Measurements from ENCODE around the gene ADARB2.

Gene ADARB2

GRCh38 chr10:1521741-1522140, 215.6 kb downstream of the ADARB2 start:
- no peak for DNase-seq (ENCODE audit: low read depth)

DNA sequence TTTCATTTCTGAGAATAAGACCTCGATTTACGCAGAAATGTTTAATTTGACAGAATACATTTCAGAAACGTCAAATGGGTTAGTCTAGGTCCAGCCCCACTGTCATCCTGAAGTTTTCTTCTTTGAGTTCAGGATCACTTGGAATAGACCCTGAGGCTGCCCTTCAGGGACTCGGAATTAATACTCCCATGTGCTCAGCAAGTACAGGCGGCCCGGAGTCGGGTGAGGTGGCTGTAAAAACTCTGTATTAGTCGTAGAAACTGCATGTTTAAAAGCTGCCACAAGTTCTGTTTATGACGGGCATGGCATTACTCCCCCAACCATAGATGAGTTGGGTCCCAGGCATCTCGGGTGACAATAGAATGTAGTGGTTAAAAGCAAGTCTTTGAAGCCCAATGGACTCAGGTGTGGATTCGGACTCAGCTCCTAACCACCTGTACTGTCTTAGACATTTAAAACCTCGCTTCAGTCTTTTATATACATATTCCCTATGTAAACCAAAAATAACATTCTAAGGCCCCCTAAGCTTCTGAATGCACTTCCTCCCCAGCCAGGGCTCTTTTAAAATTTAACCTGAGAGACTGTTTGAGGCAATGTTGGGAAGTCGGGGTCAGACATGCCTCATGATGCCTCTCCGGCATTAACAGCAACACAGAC, 216.3 kb downstream of the ADARB2 start:
- DNase-seq (ENCODE audit: low read depth), result no peak

GRCh38 chr10:1519391-1519790, 217.9 kb downstream of the ADARB2 start:
- no peak for DNase-seq (ENCODE audit: low read depth)

GRCh38 chr10:1517684-1518083, 219.6 kb downstream of the ADARB2 start:
- DNase-seq (ENCODE audit: low read depth), result no peak

DNA sequence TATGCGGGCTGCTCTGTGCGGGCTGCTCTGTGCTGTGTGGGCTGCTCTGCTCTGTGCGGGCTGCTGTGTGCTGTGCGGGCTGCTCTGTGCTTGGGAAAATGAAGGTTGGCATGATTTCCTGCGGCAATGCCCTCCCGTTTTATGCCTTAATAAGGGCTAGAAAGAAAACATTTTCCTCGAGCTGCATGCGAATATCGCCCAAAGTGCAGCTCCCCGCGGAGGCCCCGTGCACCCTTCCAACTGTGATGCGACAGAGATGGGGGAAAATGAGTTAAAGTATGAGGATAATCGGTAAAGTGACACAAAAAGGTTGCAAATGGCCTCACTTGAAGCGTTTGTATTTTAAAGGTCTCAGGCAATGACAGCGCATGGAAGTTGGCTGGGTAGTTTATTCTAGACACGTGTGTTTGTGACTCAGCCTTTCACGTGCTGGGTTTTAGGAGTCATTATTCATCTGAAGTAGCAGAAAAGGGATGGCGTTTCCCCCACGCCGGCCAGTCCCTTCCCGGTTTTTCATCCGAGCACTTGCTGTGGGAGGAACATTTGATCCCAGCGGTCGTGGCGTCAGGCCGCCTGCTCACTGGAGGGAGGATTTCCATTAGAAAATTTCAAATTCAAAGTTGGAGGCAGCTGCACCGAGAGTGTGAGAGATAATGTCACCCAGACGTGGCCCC, 220.7 kb downstream of the ADARB2 start:
- DNase-seq (ENCODE audit: low read depth), result no peak

DNA sequence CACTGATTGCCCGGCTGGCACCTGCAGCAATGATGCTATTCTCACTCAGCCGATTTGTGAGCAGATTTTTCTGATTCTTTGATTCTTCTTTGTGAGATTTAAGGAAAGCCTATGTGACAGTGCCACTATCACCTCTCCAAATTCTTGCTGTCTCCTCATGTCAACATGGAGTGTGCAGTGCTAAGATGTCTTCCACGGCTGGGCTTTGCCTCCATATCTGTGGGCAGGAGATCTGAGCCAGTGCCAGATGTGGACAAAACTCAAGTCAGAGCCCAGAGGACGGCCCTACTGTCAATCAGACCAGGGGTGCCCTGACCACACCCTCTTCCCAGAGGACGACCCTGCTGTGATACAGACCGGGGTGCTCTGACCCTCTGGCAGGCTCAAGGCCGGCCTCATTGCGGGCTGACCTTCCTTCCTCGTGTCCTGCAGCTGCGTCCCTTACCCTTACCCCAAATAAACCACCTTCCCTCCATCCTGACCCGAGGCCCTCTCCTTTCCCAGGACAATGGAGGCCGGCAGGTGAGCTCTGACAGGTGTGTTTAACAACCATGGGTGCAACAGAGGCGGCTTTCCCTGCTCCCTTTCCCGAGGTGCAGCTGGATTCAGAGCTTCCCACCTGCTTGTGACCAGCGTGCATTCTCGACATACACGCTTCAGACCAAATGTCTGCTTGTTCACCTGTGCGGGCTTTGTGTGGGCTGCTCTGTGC, 221.4 kb downstream of the ADARB2 start:
- no peak for DNase-seq (ENCODE audit: low read depth)

DNA sequence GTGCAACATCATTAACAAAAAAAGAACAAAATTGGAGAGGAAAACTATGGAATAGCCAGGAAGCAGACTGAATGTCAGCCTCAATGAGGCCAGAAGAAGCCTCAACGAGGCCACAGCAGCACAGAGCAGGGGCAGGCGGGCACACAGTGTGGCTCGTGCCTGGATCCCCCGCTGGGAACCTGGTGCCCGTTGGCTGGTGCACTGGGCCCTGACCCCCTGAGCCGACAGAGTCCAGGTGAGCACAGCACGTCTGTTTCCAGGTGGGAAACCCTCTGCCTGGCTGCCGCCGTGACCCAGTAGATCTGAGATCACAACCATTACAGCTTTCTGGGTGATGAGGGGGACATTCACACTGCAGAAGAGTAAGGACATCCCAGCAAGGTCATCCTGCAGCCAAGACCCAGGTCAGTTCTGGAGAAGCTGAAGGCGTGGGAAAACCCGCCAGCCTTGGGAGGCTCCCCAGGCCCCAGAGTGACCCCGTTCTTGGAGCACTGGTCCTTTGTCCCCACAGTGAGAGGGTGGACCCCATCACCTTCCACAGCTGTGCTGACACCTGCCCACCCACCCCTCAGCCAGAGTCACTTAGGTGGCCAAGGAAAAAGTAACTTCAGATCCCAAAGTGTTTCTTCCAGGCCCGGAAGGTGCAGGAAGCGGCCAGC, 222.1 kb downstream of the ADARB2 start:
- no peak for DNase-seq (ENCODE audit: low read depth)

DNA sequence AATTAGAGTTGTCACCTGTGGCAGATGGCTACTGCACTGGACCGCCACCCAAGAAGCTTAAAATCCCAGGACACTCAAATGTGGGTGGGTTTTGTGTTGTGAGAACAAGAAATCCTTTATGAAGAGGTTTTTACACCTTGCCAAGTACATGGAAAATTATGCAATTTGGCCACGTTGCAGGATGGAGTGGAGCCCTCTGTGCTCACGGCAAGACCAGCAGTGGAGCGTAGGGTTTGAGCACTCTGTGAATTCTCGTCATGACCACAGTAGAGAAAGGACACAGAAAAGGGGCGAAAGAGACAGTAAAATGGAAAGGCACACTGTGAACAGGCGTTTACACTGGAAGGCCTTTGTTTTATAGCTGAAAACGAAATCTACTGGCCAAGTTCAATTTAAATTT, 222.6 kb downstream of the ADARB2 start:
- DNase-seq (ENCODE audit: low read depth), result no peak

DNA sequence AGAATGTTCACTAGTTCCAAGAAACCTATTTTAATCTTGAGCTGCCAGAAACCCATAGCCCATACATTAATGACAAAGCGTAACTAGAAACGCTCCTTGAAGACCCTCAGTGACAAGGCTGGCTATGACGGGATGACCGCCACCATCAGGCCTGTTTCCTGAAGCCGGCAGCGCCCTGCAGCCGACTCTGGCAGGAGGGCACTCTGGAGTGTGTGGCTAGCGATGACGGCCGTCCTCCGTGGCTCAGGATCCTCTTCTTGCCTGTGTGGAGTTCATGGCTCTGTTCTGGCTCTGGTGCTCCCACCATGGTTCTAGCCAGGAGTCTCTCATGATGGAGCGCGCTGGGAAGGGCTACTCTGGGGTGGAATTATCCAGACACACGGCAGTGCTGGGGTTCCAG, 224.1 kb downstream of the ADARB2 start:
- DNase-seq (ENCODE audit: low read depth), result no peak

DNA sequence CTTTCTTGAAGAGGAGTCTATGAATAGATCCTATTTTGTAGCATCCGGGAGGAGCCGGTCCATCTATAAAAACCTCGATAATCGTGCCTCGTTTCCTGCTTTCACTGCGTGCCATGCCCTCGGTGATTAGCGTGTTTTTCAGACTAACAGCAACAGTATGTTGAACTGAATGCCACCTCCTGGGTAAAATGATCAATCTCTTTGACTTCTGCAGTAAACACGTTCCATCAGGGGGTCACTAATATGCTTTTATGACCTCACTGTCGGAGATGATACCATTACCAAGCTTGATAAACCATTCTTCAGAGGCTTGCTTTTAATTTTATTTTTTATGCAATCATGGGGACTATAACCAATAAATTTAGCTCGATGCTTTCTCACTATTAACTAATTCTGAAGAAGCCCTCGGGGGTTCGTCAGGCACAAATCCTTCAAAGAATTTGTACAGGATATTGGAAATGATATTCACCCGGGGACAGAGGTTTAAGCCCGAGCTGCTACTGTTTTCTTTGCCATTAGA, 228.3 kb downstream of the ADARB2 start:
- DNase-seq (ENCODE audit: low read depth), result no peak

GRCh38 chr10:1508096-1508495, 229.2 kb downstream of the ADARB2 start:
- no peak for DNase-seq (ENCODE audit: low read depth)

GRCh38 chr10:1507436-1507835, 229.9 kb downstream of the ADARB2 start:
- no peak for DNase-seq (ENCODE audit: low read depth)

- DNase-seq (ENCODE audit: low read depth), result no peak
Observed at GRCh38 chr10:1504940-1505339, 232.4 kb downstream of the ADARB2 start.

GRCh38 chr10:1504286-1504685, 233.0 kb downstream of the ADARB2 start:
- no peak for DNase-seq (ENCODE audit: low read depth)

DNA sequence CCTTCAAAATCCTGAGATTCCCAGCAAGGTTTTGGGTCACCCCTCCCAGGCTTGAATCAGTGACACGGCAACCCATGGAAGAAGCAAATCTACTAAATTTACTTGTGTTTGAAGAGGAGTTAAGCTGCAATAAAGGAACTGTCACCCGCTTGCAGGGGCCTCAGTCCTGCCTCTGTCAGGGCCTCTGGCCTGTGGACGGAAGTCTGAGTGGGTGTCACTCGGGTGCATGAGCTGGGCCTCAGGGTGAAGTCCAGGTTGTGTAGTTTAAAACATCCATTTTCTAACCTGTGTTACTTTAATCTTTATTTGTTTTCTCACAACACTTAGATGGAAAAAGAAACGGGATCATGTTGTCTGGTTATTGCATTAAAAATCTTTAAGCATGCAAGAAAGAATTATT, 234.9 kb downstream of the ADARB2 start:
- no peak for DNase-seq (ENCODE audit: low read depth)

- DNase-seq (ENCODE audit: low read depth), result no peak
Observed at GRCh38 chr10:1499359-1499957, 237.9 kb downstream of the ADARB2 start.

GRCh38 chr10:1498746-1499358, 238.5 kb downstream of the ADARB2 start:
- DNase-seq (ENCODE audit: low read depth), result no peak

- no peak for DNase-seq (ENCODE audit: low read depth)
Observed at GRCh38 chr10:1495915-1496517, 241.3 kb downstream of the ADARB2 start.

DNA sequence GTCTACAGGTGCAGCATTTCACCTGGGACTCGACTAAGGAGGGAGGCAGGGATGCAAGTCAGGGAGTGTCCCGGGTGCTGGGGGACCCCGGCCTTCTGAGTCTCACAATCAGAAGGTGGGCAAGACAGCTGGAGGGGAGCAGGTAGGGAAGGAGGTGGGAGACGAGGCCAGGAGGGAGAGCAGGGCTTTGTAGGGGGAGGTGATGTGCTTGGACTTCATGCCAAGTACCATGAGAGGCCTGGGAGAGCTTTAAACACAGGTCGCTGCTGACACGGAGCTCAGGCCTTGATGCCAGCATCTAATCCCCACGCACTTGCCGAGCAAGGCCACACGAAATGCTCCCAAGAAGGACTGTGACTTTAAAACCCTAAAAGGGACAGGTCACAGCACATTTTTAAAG, 244.7 kb downstream of the ADARB2 start:
- no peak for DNase-seq (ENCODE audit: low read depth)

DNA sequence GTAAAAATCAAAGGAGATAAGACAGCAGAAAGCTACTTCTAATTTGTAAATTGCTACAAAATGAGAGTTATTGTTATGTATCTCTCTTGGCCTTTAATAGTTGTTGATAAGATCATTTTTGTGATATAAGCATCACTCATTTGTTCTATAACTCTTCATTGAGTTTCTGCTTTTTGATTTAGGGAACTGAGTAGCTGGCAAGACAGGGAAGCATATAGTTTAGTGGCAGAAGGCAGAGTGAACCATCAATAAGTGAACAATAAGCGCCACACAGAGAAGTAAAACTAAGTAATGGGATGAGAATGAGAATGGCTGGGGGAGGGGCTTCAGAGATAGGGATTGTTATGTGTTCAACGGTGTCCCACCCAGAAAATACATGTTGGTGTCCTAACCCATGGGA, 245.4 kb downstream of the ADARB2 start:
- no peak for DNase-seq (ENCODE audit: low read depth)

DNA sequence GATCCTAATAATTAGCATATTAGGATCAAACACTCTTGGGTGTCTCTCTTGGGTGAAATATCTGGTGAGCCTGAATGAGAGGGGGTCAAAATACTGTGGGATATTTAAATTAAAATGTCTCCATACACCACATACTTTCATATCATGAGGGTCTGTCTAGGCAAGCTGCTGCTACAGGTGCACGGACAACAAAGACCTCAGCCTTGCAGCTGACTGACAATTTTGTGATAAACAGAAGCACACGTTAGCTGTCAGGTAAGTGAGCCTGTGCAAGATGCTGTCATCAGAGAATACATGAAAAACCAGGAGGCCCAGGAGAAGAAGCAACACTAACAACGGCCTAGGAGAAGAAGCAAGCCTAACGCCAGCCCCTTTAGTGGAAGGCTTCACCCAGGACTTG, 247.5 kb downstream of the ADARB2 start:
- no peak for DNase-seq (ENCODE audit: low read depth)
